Measurements from ENCODE around the gene ARHGAP10.

ARHGAP10 gene

GRCh38 chr4:147828331-147828905, 96.5 kb downstream of the ARHGAP10 start:
- no peaks in the 10 kb centered on the region for H3K27me3 ChIP-seq (ENCODE audit: control insufficient read depth in 3 of 3, insufficient read depth in 3 of 3, low read depth in 1 of 3, low read length in 3 of 3)
- no peak overlapping the region for H3K14ac ChIP-seq (ENCODE audit: low read length)
- no peak overlapping the region for H2BK120ac ChIP-seq (ENCODE audit: low read depth, low read length)
- H3K36me3 ChIP-seq (replicated peaks in 1 of 2; ENCODE audit: control insufficient read depth in 2 of 2, insufficient read depth in 2 of 2, low read length in 2 of 2), result no peaks in the 10 kb centered on the region
- H3K27ac ChIP-seq (replicated peaks; ENCODE audit: low read length), result no peak overlapping the region
- no peak overlapping the region for H3K18ac ChIP-seq (ENCODE audit: low read length)
- DNase-seq (ENCODE audit: low spot score), result no peak
- H3K4ac ChIP-seq (ENCODE audit: low read length), result no peak overlapping the region
- WGBS, 2 donors (ENCODE audit: extremely low coverage in 2 of 2, insufficient read length in 2 of 2, insufficient replicate concordance in 1 of 2), result no CpG with 5 or more reads among the region's 3 CpGs
- H4K8ac ChIP-seq (ENCODE audit: low read depth, low read length), result no peak overlapping the region
- no peak overlapping the region for H3K23ac ChIP-seq (ENCODE audit: low read depth, low read length, poor library complexity)
- H4K91ac ChIP-seq (ENCODE audit: low read depth, low read length, poor library complexity), result no peak overlapping the region
- H2BK5ac ChIP-seq (ENCODE audit: low read length), result no peak overlapping the region
- H2BK12ac ChIP-seq (ENCODE audit: low read length), result no peak overlapping the region
- no peaks in the 10 kb centered on the region for H3K9me3 ChIP-seq (replicated peaks in 1 of 2; ENCODE audit: control insufficient read depth in 2 of 2, insufficient read depth in 1 of 2, low read depth in 1 of 2, low read length in 2 of 2)
- H2AK5ac ChIP-seq (ENCODE audit: low read depth, low read length), result no peak overlapping the region
- no peak overlapping the region for H2BK15ac ChIP-seq (ENCODE audit: low read length)
- no peak overlapping the region for H3K4me2 ChIP-seq (ENCODE audit: insufficient read depth, low read length, poor library complexity, severe bottlenecking)
- H3K4me3 ChIP-seq (ENCODE audit: low read length in 2 of 2), result no peak overlapping the region
- peaks cover 0 to 13% of the 10 kb centered on the region in 2 donors for H3K4me1 ChIP-seq (ENCODE audit: control insufficient read depth in 2 of 2, insufficient read depth in 1 of 2, low read depth in 1 of 2, low read length in 2 of 2)
- H3K9ac ChIP-seq (ENCODE audit: low read depth, low read length, poor library complexity), result no peak overlapping the region
- no peak overlapping the region for H2AFZ ChIP-seq (ENCODE audit: low read length)
- no peaks in the 10 kb centered on the region for H3K79me1 ChIP-seq (ENCODE audit: low read depth, low read length)

- Histone ChIP-seq H3K27me3 (ENCODE audit: control insufficient read depth in 3 of 3, insufficient read depth in 3 of 3, low read depth in 1 of 3, low read length in 3 of 3) (no peaks in the 10 kb centered on the region), H4K91ac (ENCODE audit: low read depth, low read length, poor library complexity) (no peak overlapping the region), H3K4me1 (ENCODE audit: control insufficient read depth in 2 of 2, insufficient read depth in 1 of 2, low read depth in 1 of 2, low read length in 2 of 2) (peaks cover 0 to 13% of the 10 kb centered on the region in 2 donors)
These were observed 97.7 kb downstream of the ARHGAP10 start for GRCh38 chr4:147829401-147830101.

GRCh38 chr4:147830102-147830463, 98.2 kb downstream of the ARHGAP10 start:
- H3K9me3 ChIP-seq (replicated peaks in 1 of 2; ENCODE audit: control insufficient read depth in 2 of 2, insufficient read depth in 1 of 2, low read depth in 1 of 2, low read length in 2 of 2), result no peaks in the 10 kb centered on the region
- no peak overlapping the region for H2BK15ac ChIP-seq (ENCODE audit: low read length)
- no peak overlapping the region for H3K4me2 ChIP-seq (ENCODE audit: insufficient read depth, low read length, poor library complexity, severe bottlenecking)
- H3K9ac ChIP-seq (ENCODE audit: low read depth, low read length, poor library complexity), result no peak overlapping the region
- no peak overlapping the region for H3K4ac ChIP-seq (ENCODE audit: low read length)
- H4K8ac ChIP-seq (ENCODE audit: low read depth, low read length), result no peak overlapping the region
- H3K18ac ChIP-seq (ENCODE audit: low read length), result no peak overlapping the region
- H3K27ac ChIP-seq (replicated peaks; ENCODE audit: low read length), result no peak overlapping the region
- H3K4me1 ChIP-seq (ENCODE audit: control insufficient read depth in 2 of 2, insufficient read depth in 1 of 2, low read depth in 1 of 2, low read length in 2 of 2), result peaks cover 0 to 13% of the 10 kb centered on the region in 2 donors
- no peak overlapping the region for H3K4me3 ChIP-seq (ENCODE audit: low read length in 2 of 2)
- no peak overlapping the region for H2AFZ ChIP-seq (ENCODE audit: low read length)
- DNase-seq (ENCODE audit: low spot score), result no peak
- no peaks in the 10 kb centered on the region for H3K27me3 ChIP-seq (ENCODE audit: control insufficient read depth in 3 of 3, insufficient read depth in 3 of 3, low read depth in 1 of 3, low read length in 3 of 3)
- no peak overlapping the region for H3K14ac ChIP-seq (ENCODE audit: low read length)
- H3K36me3 ChIP-seq (replicated peaks in 1 of 2; ENCODE audit: control insufficient read depth in 2 of 2, insufficient read depth in 2 of 2, low read length in 2 of 2), result no peaks in the 10 kb centered on the region
- H2BK120ac ChIP-seq (ENCODE audit: low read depth, low read length), result no peak overlapping the region
- H4K91ac ChIP-seq (ENCODE audit: low read depth, low read length, poor library complexity), result no peak overlapping the region
- H2BK12ac ChIP-seq (ENCODE audit: low read length), result no peak overlapping the region
- H3K79me1 ChIP-seq (ENCODE audit: low read depth, low read length), result no peaks in the 10 kb centered on the region
- no peak overlapping the region for H2BK5ac ChIP-seq (ENCODE audit: low read length)
- H3K23ac ChIP-seq (ENCODE audit: low read depth, low read length, poor library complexity), result no peak overlapping the region
- WGBS, 2 donors (ENCODE audit: extremely low coverage in 2 of 2, insufficient read length in 2 of 2, insufficient replicate concordance in 1 of 2), result no CpG with 5 or more reads among the region's 3 CpGs
- H2AK5ac ChIP-seq (ENCODE audit: low read depth, low read length), result no peak overlapping the region

More at GRCh38 chr4:147829401-147830101, 97.7 kb downstream of the ARHGAP10 start:
- Histone ChIP-seq H3K79me1 (ENCODE audit: low read depth, low read length) (no peaks in the 10 kb centered on the region), H2BK120ac (ENCODE audit: low read depth, low read length) (no peak overlapping the region), H2BK15ac (ENCODE audit: low read length) (no peak overlapping the region), H4K8ac (ENCODE audit: low read depth, low read length) (no peak overlapping the region), H3K4me3 (ENCODE audit: low read length in 2 of 2) (no peak overlapping the region), H3K4ac (ENCODE audit: low read length) (no peak overlapping the region), H3K14ac (ENCODE audit: low read length) (no peak overlapping the region), H3K23ac (ENCODE audit: low read depth, low read length, poor library complexity) (no peak overlapping the region), H3K27ac (replicated peaks; ENCODE audit: low read length) (no peak overlapping the region), H2BK12ac (ENCODE audit: low read length) (no peak overlapping the region), H3K9ac (ENCODE audit: low read depth, low read length, poor library complexity) (no peak overlapping the region), H3K36me3 (replicated peaks in 1 of 2; ENCODE audit: control insufficient read depth in 2 of 2, insufficient read depth in 2 of 2, low read length in 2 of 2) (no peaks in the 10 kb centered on the region), H3K4me2 (ENCODE audit: insufficient read depth, low read length, poor library complexity, severe bottlenecking) (no peak overlapping the region), H2BK5ac (ENCODE audit: low read length) (no peak overlapping the region), H2AFZ (ENCODE audit: low read length) (no peak overlapping the region), H3K18ac (ENCODE audit: low read length) (no peak overlapping the region), H2AK5ac (ENCODE audit: low read depth, low read length) (no peak overlapping the region), H3K9me3 (replicated peaks in 1 of 2; ENCODE audit: control insufficient read depth in 2 of 2, insufficient read depth in 1 of 2, low read depth in 1 of 2, low read length in 2 of 2) (no peaks in the 10 kb centered on the region)
- DNase-seq (ENCODE audit: low spot score), result no peak
- no CpG with 5 or more reads among the region's 13 CpGs for WGBS, 2 donors (ENCODE audit: extremely low coverage in 2 of 2, insufficient read length in 2 of 2, insufficient replicate concordance in 1 of 2)

GRCh38 chr4:147830987-147831386, 99.1 kb downstream of the ARHGAP10 start:
- H3K4me1 ChIP-seq (ENCODE audit: control insufficient read depth in 2 of 2, insufficient read depth in 1 of 2, low read depth in 1 of 2, low read length in 2 of 2), result peaks cover 0 to 13% of the 10 kb centered on the region in 2 donors
- no CpG with 5 or more reads among the region's 3 CpGs for WGBS, 2 donors (ENCODE audit: extremely low coverage in 2 of 2, insufficient read length in 2 of 2, insufficient replicate concordance in 1 of 2)
- no peak for DNase-seq (ENCODE audit: low spot score)

More at GRCh38 chr4:147830987-147831386, 99.1 kb downstream of the ARHGAP10 start:
- no peak overlapping the region for H3K9ac ChIP-seq (ENCODE audit: low read depth, low read length, poor library complexity)
- H4K8ac ChIP-seq (ENCODE audit: low read depth, low read length), result no peak overlapping the region
- no peak overlapping the region for H2BK12ac ChIP-seq (ENCODE audit: low read length)
- no peak overlapping the region for H3K18ac ChIP-seq (ENCODE audit: low read length)
- no peak overlapping the region for H4K91ac ChIP-seq (ENCODE audit: low read depth, low read length, poor library complexity)
- H3K36me3 ChIP-seq (replicated peaks in 1 of 2; ENCODE audit: control insufficient read depth in 2 of 2, insufficient read depth in 2 of 2, low read length in 2 of 2), result no peaks in the 10 kb centered on the region
- no peaks in the 10 kb centered on the region for H3K9me3 ChIP-seq (replicated peaks in 1 of 2; ENCODE audit: control insufficient read depth in 2 of 2, insufficient read depth in 1 of 2, low read depth in 1 of 2, low read length in 2 of 2)
- no peak overlapping the region for H2AK5ac ChIP-seq (ENCODE audit: low read depth, low read length)
- no peak overlapping the region for H3K14ac ChIP-seq (ENCODE audit: low read length)
- no peaks in the 10 kb centered on the region for H3K79me1 ChIP-seq (ENCODE audit: low read depth, low read length)
- H2BK5ac ChIP-seq (ENCODE audit: low read length), result no peak overlapping the region
- no peak overlapping the region for H3K4ac ChIP-seq (ENCODE audit: low read length)
- no peak overlapping the region for H2AFZ ChIP-seq (ENCODE audit: low read length)
- no peak overlapping the region for H3K4me3 ChIP-seq (ENCODE audit: low read length in 2 of 2)
- H3K27ac ChIP-seq (replicated peaks; ENCODE audit: low read length), result no peak overlapping the region
- no peak overlapping the region for H2BK120ac ChIP-seq (ENCODE audit: low read depth, low read length)
- H3K27me3 ChIP-seq (ENCODE audit: control insufficient read depth in 3 of 3, insufficient read depth in 3 of 3, low read depth in 1 of 3, low read length in 3 of 3), result no peaks in the 10 kb centered on the region
- no peak overlapping the region for H2BK15ac ChIP-seq (ENCODE audit: low read length)
- H3K23ac ChIP-seq (ENCODE audit: low read depth, low read length, poor library complexity), result no peak overlapping the region
- no peak overlapping the region for H3K4me2 ChIP-seq (ENCODE audit: insufficient read depth, low read length, poor library complexity, severe bottlenecking)
